Astrocyte (in vitro differentiated cells and primary cell): ENCODE results near the gene MAPKAPK2.

Experiments used
- CTCF ChIP-seq: IDR thresholded peaks from 2 replicates; pipeline ENCODE4 v1.5.1; 2011; ENCODE audit warnings: low read depth, mild to moderate bottlenecking, inconsistent platforms, low read length, moderate library complexity; ENCODE audit not compliant: insufficient read depth
- EZH2 ChIP-seq: IDR thresholded peaks from 2 replicates; pipeline ENCODE4 v1.6.1; 2012; ENCODE audit warnings: mild to moderate bottlenecking, low read length, inconsistent platforms; ENCODE audit not compliant: insufficient read depth

- TF ChIP-seq CTCF = no peak
- TF ChIP-seq EZH2 = no peak
Measured at GRCh38 chr1:206651958-206652890, 32.5 kb upstream of the MAPKAPK2 start.
